ENCODE results near the gene OVCA2.

OVCA2 gene

DNA sequence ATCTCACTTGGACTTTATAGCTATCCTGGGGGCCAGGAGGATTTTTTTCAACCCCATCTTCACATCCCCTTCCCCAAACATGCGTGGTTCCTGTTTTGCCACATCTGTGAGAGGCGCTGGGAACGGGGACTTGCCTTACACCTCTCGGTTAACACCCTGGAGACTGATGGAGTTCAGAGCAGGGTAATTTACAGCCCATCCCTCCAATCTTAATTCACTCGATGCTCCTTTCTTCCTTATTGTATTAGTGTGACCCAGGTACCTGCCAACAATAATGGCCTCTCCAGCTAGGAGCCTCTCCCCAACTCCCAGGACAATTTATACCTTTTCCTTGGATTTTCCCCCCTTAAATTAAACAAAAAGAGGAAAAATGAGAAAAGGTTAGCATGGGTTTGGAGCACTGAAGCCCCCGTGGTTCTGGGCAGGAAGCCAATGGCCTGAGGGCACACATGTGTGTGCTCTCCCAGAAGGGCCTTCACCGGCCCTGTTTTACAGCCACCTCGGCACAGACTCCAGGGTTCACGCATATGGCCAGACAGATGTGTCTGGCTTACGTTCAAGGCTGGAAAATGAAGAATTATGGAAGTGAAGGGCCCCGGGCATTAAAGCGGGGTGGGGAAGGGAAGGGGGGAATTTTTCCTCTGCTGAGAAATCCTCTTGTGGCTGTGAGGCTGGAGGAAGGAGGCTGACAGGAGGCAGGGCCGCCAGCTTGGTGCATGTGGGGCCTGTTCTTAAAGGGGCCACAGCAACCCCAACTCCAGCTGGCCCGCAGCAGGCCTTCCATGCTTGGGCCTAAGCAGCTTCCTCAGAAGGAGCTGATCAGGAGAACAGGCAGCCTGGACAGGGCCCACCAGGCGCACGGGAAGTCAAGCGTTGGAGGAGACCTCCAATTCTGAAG lies 34.5 kb downstream of the OVCA2 start:
- H3K4me2 ChIP-seq: no peak overlapping the region
- H3K27me3 ChIP-seq (ENCODE audit: insufficient read depth, low read depth): no peaks in the 10 kb centered on the region
- no peak overlapping the region for H3K4me3 ChIP-seq (IDR thresholded peaks at IDR 0.05; ENCODE audit: insufficient read depth, low read depth, low read length)
- TF ChIP-seq, protein P1, sequence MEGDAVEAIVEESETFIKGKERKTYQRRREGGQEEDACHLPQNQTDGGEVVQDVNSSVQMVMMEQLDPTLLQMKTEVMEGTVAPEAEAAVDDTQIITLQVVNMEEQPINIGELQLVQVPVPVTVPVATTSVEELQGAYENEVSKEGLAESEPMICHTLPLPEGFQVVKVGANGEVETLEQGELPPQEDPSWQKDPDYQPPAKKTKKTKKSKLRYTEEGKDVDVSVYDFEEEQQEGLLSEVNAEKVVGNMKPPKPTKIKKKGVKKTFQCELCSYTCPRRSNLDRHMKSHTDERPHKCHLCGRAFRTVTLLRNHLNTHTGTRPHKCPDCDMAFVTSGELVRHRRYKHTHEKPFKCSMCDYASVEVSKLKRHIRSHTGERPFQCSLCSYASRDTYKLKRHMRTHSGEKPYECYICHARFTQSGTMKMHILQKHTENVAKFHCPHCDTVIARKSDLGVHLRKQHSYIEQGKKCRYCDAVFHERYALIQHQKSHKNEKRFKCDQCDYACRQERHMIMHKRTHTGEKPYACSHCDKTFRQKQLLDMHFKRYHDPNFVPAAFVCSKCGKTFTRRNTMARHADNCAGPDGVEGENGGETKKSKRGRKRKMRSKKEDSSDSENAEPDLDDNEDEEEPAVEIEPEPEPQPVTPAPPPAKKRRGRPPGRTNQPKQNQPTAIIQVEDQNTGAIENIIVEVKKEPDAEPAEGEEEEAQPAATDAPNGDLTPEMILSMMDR (conservative IDR thresholded peaks at IDR 0.05; ENCODE audit: low read depth, low read length): no peak
- no peak overlapping the region for H3K27ac ChIP-seq
- peaks cover 14% of the 10 kb centered on the region for H3K4me1 ChIP-seq (ENCODE audit: low read depth, poor library complexity, severe bottlenecking)
- no peaks in the 10 kb centered on the region for H3K36me3 ChIP-seq (ENCODE audit: insufficient read depth)
- no peak overlapping the region for H3K9ac ChIP-seq
- no peak overlapping the region for H2AFZ ChIP-seq (ENCODE audit: low read depth)
- H4K20me1 ChIP-seq (ENCODE audit: insufficient read depth): no peaks in the 10 kb centered on the region
- H3K79me2 ChIP-seq (ENCODE audit: insufficient read depth, low read depth): no peaks in the 10 kb centered on the region

DNA sequence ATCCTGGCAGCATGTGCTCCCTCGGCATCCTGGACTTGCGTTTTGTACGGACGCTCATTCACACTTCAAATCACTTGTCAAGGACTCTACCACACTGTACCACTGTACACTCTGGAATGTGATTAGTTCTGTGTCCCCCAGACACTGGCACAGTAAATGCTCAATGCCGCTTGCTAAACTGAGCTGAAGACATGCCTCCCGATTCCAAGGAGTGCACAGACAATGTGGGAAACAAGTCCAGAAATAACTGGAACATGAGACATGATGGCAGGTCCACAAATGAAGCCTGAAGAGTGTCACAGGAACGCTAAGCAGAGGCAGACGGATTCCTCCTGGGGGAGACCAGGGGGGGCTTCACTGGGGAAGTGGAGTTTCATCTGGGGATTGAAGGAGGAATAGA lies 35.2 kb downstream of the OVCA2 start:
- no peaks in the 10 kb centered on the region for H3K79me2 ChIP-seq (ENCODE audit: insufficient read depth, low read depth)
- H3K9ac ChIP-seq: no peak overlapping the region
- H3K27ac ChIP-seq: no peak overlapping the region
- no peaks in the 10 kb centered on the region for H3K36me3 ChIP-seq (ENCODE audit: insufficient read depth)
- no peaks in the 10 kb centered on the region for H4K20me1 ChIP-seq (ENCODE audit: insufficient read depth)
- no peak overlapping the region for H3K4me3 ChIP-seq (IDR thresholded peaks at IDR 0.05; ENCODE audit: insufficient read depth, low read depth, low read length)
- H3K4me1 ChIP-seq (ENCODE audit: low read depth, poor library complexity, severe bottlenecking): peaks cover 7% of the 10 kb centered on the region
- no peak overlapping the region for H2AFZ ChIP-seq (ENCODE audit: low read depth)
- TF ChIP-seq, protein P1 (conservative IDR thresholded peaks at IDR 0.05; ENCODE audit: low read depth, low read length): no peak
- no peaks in the 10 kb centered on the region for H3K27me3 ChIP-seq (ENCODE audit: insufficient read depth, low read depth)
- no peak overlapping the region for H3K4me2 ChIP-seq

DNA sequence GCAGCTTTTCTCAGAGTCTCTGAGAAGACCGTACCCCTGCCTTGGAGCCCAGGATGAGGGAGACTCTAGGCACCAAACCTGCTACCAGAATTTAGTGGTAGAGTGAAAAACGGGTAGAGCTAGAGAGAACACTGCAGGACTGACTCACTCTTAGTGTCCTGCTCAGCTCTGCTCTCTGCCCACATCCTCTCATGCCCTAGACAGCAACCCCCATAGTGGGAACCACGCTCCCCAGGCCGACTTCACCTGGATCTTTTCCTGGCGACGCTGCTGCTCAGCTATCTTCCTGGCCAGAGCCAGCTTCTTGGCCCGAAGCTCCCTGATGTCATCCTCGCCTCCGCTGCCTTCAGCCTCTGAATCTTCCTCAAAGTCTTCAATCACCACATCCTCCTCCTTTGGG lies 39.7 kb downstream of the OVCA2 start:
- no peaks in the 10 kb centered on the region for H3K27me3 ChIP-seq (ENCODE audit: insufficient read depth, low read depth)
- no peaks in the 10 kb centered on the region for H4K20me1 ChIP-seq (ENCODE audit: insufficient read depth)
- no peak overlapping the region for H3K4me3 ChIP-seq (IDR thresholded peaks at IDR 0.05; ENCODE audit: insufficient read depth, low read depth, low read length)
- no peak overlapping the region for H3K4me2 ChIP-seq
- H3K9ac ChIP-seq: no peak overlapping the region
- peaks cover 14% of the 10 kb centered on the region for H3K4me1 ChIP-seq (ENCODE audit: low read depth, poor library complexity, severe bottlenecking)
- no peaks in the 10 kb centered on the region for H3K36me3 ChIP-seq (ENCODE audit: insufficient read depth)
- H2AFZ ChIP-seq (ENCODE audit: low read depth): no peak overlapping the region
- no peaks in the 10 kb centered on the region for H3K79me2 ChIP-seq (ENCODE audit: insufficient read depth, low read depth)
- no peak overlapping the region for H3K27ac ChIP-seq
- TF ChIP-seq, protein P1 (conservative IDR thresholded peaks at IDR 0.05; ENCODE audit: low read depth, low read length): no peak

- TF ChIP-seq, protein P1 (conservative IDR thresholded peaks at IDR 0.05; ENCODE audit: low read depth, low read length): no peak
- Histone ChIP-seq H3K36me3 (ENCODE audit: insufficient read depth) (no peaks in the 10 kb centered on the region), H3K9ac (no peak overlapping the region), H4K20me1 (ENCODE audit: insufficient read depth) (no peaks in the 10 kb centered on the region), H3K4me1 (ENCODE audit: low read depth, poor library complexity, severe bottlenecking) (peaks cover 20% of the 10 kb centered on the region), H3K79me2 (ENCODE audit: insufficient read depth, low read depth) (no peaks in the 10 kb centered on the region), H3K4me2 (no peak overlapping the region), H3K4me3 (IDR thresholded peaks at IDR 0.05; ENCODE audit: insufficient read depth, low read depth, low read length) (no peak overlapping the region), H3K27me3 (ENCODE audit: insufficient read depth, low read depth) (no peaks in the 10 kb centered on the region), H2AFZ (ENCODE audit: low read depth) (no peak overlapping the region), H3K27ac (no peak overlapping the region)
These were observed 40.4 kb downstream of the OVCA2 start for GRCh38 chr17:2082003-2082781.

Measured in KMS-11 (cell line).